ACC112 (cell line): ENCODE results near the gene PPP2R2D.

Source experiments
- H2AFZ ChIP-seq: fragments of 200-600 bp; sonication (generic); one replicate; pipeline ENCODE4 v1.6.0; 2017; ENCODE audit warnings: antibody characterized with exemption, low read length; ENCODE audit not compliant: unreplicated experiment
- H3K27ac ChIP-seq: fragments of 200-600 bp; sonication (generic); 2 replicates; pipeline ENCODE4 v1.5.1; 2014; ENCODE audit warnings: low read depth, mild to moderate bottlenecking, antibody characterized with exemption, low read length, moderate library complexity
- H3K27me3 ChIP-seq: fragments of 200-600 bp; sonication (generic); 2 replicates; pipeline ENCODE4 v1.6.1; 2014; ENCODE audit warnings: mild to moderate bottlenecking, antibody characterized with exemption, low read length, moderate library complexity, mixed read lengths; ENCODE audit not compliant: insufficient read depth
- H3K36me3 ChIP-seq: fragments of 200-600 bp; sonication (generic); 2 replicates; pipeline ENCODE4 v1.6.1; 2016; ENCODE audit warnings: mild to moderate bottlenecking, antibody characterized with exemption, low read length, moderate library complexity, mixed read lengths; ENCODE audit not compliant: insufficient read depth
- H3K4me1 ChIP-seq: fragments of 200-600 bp; sonication (generic); one replicate; pipeline ENCODE4 v1.6.1; 2016; ENCODE audit warnings: low read length, mixed read lengths; ENCODE audit not compliant: insufficient read depth, unreplicated experiment, control insufficient read depth
- H3K4me3 ChIP-seq: fragments of 200-600 bp; sonication (generic); 2 replicates; pipeline ENCODE4 v1.5.1; 2014; ENCODE audit warnings: mild to moderate bottlenecking, low read depth, low read length
- H3K79me2 ChIP-seq: fragments of 200-600 bp; sonication (generic); one replicate; pipeline ENCODE4 v1.6.0; 2016; ENCODE audit warnings: low read length; ENCODE audit not compliant: control insufficient read depth, unreplicated experiment, insufficient read depth

PPP2R2D gene

DNA sequence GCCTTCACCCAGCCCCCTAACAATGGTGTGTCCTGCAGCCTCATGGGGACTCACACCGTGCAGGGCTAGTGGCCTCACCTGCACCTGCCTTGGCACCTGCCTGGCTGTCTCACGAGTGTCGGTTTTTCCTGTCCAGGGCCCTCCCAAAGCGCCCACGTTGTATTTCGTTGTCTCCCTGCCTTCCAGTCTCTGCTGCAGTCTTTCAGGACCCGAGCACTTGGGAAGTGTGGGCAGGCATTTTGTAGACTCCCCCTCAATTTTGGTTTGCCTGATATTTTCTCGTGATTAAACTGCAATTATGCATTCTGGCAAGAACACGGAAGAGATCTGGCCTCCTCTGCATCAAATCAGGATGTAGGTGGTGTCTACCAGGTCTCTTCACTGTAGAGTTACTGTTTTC is 63.0 kb downstream of the PPP2R2D start:
- no peak overlapping the region for H3K27ac ChIP-seq
- no peaks in the 10 kb centered on the region for H3K4me1 ChIP-seq
- peaks cover 24% of the 10 kb centered on the region for H3K36me3 ChIP-seq
- H2AFZ ChIP-seq, result no peak overlapping the region
- peaks cover under 1% of the 10 kb centered on the region for H3K79me2 ChIP-seq
- no peak overlapping the region for H3K4me3 ChIP-seq
- H3K27me3 ChIP-seq, result no peaks in the 10 kb centered on the region

- H3K4me3 ChIP-seq, result no peak overlapping the region
- H3K27ac ChIP-seq, result no peak overlapping the region
- peaks cover 24% of the 10 kb centered on the region for H3K36me3 ChIP-seq
- H3K79me2 ChIP-seq, result peaks cover 6% of the 10 kb centered on the region
- no peaks in the 10 kb centered on the region for H3K4me1 ChIP-seq
- no peaks in the 10 kb centered on the region for H3K27me3 ChIP-seq
- H2AFZ ChIP-seq, result no peak overlapping the region
Measured at GRCh38 chr10:131964298-131964697, 63.5 kb downstream of the PPP2R2D start.

DNA sequence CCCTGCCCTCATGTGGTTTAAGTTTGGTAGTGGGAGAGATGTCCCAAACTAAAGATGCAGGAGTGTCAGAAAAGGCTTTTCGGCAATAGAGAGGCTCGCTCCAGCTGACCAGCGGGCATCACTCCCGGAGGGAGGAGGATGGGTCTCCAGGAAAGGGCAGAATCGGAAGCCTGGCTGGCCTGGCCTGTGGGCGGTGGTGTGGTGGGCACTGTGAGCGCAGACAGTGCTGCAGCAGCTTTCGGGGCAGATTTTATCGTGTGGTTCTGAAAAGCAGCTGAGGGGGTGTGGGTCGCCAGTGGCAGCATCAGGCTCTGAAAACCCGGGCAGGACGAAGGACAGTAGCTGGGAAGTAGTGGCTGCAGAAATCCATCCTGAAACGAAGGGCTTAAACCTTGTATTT is 68.1 kb downstream of the PPP2R2D start:
- Histone ChIP-seq H3K4me3 (no peak overlapping the region), H3K79me2 (peaks cover 47% of the 10 kb centered on the region), H2AFZ (no peak overlapping the region), H3K27me3 (no peaks in the 10 kb centered on the region), H3K36me3 (peaks cover 58% of the 10 kb centered on the region), H3K4me1 (peaks cover 17% of the 10 kb centered on the region), H3K27ac (no peak overlapping the region)

GRCh38 chr10:131970946-131971345 is 70.1 kb downstream of the PPP2R2D start:
- Histone ChIP-seq H3K4me1 (peaks cover 27% of the 10 kb centered on the region), H3K4me3 (no peak overlapping the region), H3K27ac (no peak overlapping the region), H3K79me2 (peaks cover 67% of the 10 kb centered on the region), H2AFZ (no peak overlapping the region), H3K27me3 (no peaks in the 10 kb centered on the region), H3K36me3 (peaks cover 58% of the 10 kb centered on the region)

DNA sequence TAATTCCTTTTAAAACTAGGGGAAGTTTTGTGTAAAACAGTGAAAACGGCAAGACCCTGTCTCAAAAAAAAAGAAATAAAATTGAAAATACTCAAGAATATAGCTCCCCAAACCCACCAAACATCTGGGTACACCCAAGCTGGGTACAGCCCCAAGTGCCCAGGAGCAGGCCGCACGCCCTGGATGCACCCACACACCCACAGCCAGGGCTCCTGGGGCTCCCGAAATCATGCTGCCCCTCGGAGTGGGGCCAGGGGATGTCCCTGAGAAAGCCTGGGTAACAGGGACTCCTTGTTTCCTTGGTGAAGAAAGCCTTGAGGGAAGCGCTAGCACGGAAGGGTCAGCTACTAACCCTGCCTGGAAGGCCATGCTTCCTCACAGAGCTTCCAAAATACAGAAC is 70.8 kb downstream of the PPP2R2D start:
- Histone ChIP-seq H3K27ac (no peak overlapping the region), H3K4me3 (no peak overlapping the region), H2AFZ (no peak overlapping the region), H3K79me2 (peaks cover 74% of the 10 kb centered on the region), H3K27me3 (no peaks in the 10 kb centered on the region), H3K36me3 (peaks cover 52% of the 10 kb centered on the region), H3K4me1 (peaks cover 29% of the 10 kb centered on the region)

GRCh38 chr10:131972474-131973071 is 71.8 kb downstream of the PPP2R2D start:
- Histone ChIP-seq H3K79me2 (peaks cover 83% of the 10 kb centered on the region), H3K36me3 (peaks cover 47% of the 10 kb centered on the region), H3K4me1 (peaks cover 35% of the 10 kb centered on the region), H3K27me3 (no peaks in the 10 kb centered on the region), H3K4me3 (peak overlapping the region; percentile 22; the same call in 1 of the 2 replicates), H3K27ac (0 out of 2 replicates have a peak overlapping the region, but pooled peaks have one; percentile 11), H2AFZ (no peak overlapping the region)

DNA sequence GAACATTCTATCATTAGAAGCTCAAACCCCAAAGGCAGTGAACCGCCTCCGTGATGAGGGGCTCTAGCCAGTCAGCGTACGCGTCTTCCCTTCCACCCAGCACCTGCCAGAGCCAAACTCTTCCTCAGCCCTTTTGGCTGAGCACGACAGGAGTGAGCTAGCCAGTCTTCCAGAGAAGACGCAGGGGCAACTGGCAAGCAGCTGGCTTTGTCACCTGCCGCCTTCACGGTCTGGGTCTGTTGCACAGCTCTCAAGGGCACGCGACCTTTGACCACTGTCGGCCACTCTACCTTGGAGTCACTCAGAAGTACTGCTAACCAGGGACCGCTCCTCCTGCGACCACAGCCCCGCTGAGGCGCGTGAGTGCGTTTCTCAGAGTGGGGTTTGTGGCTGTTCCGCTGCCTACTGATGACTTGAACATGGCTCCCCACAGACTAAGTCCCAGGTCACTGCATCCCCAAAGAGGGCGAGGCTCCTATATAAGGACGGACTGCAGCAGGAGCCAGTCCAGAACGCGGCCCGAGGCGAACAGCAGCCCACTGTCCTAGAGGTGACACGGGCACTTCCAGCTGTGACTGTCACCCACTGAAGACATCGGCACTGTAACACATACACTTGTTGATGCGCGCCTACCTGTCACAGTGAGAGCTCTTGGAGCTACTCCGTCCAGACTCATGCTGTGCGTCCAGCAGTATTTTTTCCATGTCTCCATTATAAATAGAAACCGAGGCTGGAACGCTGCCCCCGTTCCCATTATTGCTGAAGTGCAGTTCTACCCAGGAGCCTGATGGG is 72.5 kb downstream of the PPP2R2D start:
- Histone ChIP-seq H2AFZ (no peak overlapping the region), H3K4me1 (peaks cover 40% of the 10 kb centered on the region), H3K79me2 (peaks cover 91% of the 10 kb centered on the region), H3K27ac (0 out of 2 replicates have a peak overlapping the region, but pooled peaks have one; percentile 11), H3K4me3 (peak overlapping the region; percentile 22; the same call in 1 of the 2 replicates), H3K27me3 (no peaks in the 10 kb centered on the region), H3K36me3 (peaks cover 41% of the 10 kb centered on the region)

DNA sequence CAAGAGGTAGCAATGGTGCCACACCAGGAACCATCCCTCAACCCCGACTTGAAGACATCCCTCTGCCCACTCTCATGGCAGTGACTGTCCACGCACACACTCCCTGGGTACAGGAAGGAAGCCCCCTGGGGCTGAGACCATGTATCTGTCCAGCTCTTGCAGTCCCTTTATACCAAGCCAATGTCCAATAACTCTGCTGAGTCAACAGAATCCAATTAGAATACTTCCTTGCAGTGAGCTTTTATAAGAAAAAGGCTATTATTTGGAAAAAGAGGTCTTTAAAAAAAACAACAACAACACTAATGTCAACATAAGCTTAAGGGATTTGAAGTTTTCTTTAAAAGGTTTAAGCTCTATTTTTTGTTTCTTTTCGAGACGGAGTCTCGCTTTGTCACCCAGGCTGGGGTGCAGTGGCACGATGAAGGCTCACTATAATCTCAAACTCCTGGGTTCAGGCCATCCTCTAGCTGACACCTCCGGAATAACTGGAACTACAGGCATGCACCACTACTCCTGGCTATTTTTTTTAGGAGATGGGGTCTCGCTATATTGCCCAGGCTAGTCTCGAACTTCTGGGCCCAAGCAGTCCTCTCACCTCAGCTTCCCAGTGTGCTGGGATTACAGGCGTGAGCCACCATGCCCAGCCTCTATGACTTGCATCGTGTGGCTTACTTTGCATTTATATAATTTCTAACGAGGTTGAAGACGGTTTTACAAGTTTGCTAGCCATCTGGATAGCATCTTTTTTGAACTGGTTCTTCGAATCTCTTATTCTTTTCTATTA is 73.4 kb downstream of the PPP2R2D start:
- H3K27me3 ChIP-seq, result no peaks in the 10 kb centered on the region
- H3K4me1 ChIP-seq, result peaks cover 49% of the 10 kb centered on the region
- no peak overlapping the region for H2AFZ ChIP-seq
- H3K4me3 ChIP-seq, result no peak overlapping the region
- H3K36me3 ChIP-seq, result peaks cover 43% of the 10 kb centered on the region; the same call in 1 of the 2 replicates
- peaks cover 95% of the 10 kb centered on the region for H3K79me2 ChIP-seq
- H3K27ac ChIP-seq, result no peak overlapping the region

GRCh38 chr10:131975003-131975402 is 74.2 kb downstream of the PPP2R2D start:
- Histone ChIP-seq H3K27ac (no peak overlapping the region), H3K79me2 (peaks cover 100% of the 10 kb centered on the region), H3K4me1 (peaks cover 52% of the 10 kb centered on the region), H3K4me3 (no peak overlapping the region), H3K36me3 (peaks cover 44% of the 10 kb centered on the region; the same call in 1 of the 2 replicates), H2AFZ (no peak overlapping the region), H3K27me3 (no peaks in the 10 kb centered on the region)

DNA sequence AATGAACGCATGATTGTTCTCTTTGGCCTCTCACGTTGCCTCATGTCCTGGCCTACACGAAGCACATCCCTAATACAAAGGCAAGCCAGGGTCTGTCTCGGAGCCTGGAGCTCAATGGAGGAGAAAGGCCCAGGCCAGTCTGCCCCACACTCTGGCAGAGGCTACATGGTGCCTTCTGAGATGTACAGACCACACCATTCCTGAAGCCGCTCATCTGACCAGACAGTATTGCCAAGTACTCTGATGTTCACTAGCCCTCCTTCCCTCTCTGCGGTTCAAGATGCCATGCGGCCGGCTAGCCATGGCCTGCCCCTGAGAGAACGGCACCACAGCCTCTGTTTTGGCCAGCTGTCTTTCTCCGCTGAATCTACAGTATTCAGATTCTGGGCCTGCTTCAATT is 75.0 kb downstream of the PPP2R2D start:
- Histone ChIP-seq H3K79me2 (peaks cover 99% of the 10 kb centered on the region), H3K4me1 (peaks cover 52% of the 10 kb centered on the region), H3K36me3 (peaks cover 37% of the 10 kb centered on the region; the same call in 1 of the 2 replicates), H2AFZ (no peak overlapping the region), H3K4me3 (no peak overlapping the region), H3K27me3 (no peaks in the 10 kb centered on the region), H3K27ac (no peak overlapping the region)
